GM23338 (cell line): ENCODE data around the gene FBXW7.

Source experiments
- CREB1 ChIP-seq: fragments of 250-450 bp; sonication (Bioruptor Pico); IDR thresholded peaks from 2 replicates; pipeline ENCODE4 v1.5.0; 2020; ENCODE audit warnings: low read depth, mild to moderate bottlenecking, moderate library complexity
- CTCF ChIP-seq, 2 experiments: fragments of 200-600 bp in 1 of 2; sonication (generic) in 1 of 2; conservative IDR thresholded peaks; 2 replicates each; pipeline versions ENCODE4 v1.5.1 to v1.6.1; 2016 to 2017; ENCODE audit warnings: antibody characterized with exemption in 2 of 2, low read depth in 2 of 2, mild to moderate bottlenecking in 2 of 2, moderate library complexity in 1 of 2
- ETS1 ChIP-seq: IDR thresholded peaks from 2 replicates; pipeline ENCODE4 v1.6.1; 2016; ENCODE audit warnings: antibody characterized with exemption
- EZH2 ChIP-seq: fragments of 200-600 bp; sonication (generic); IDR thresholded peaks from one replicate; pipeline ENCODE4 v1.8.0; 2017; ENCODE audit warnings: antibody characterized with exemption, mild to moderate bottlenecking, low read depth; ENCODE audit not compliant: unreplicated experiment
- EZH2phosphoT487 ChIP-seq: fragments of 200-600 bp; sonication (generic); IDR thresholded peaks from one replicate; pipeline ENCODE4 v1.8.1; 2018; ENCODE audit warnings: antibody characterized with exemption; ENCODE audit not compliant: unreplicated experiment
- JUNB ChIP-seq: IDR thresholded peaks from one replicate; pipeline ENCODE4 v1.6.1; 2016; ENCODE audit warnings: antibody characterized with exemption; ENCODE audit not compliant: unreplicated experiment
- NANOG ChIP-seq: IDR thresholded peaks from 2 replicates; pipeline ENCODE4 v1.6.1; 2016; ENCODE audit warnings: antibody characterized with exemption, borderline replicate concordance
- POLR2AphosphoS5 ChIP-seq: IDR thresholded peaks from 2 replicates; pipeline ENCODE4 v1.6.1; 2016; ENCODE audit warnings: antibody characterized with exemption, low read depth
- REST ChIP-seq: IDR thresholded peaks from one replicate; pipeline ENCODE4 v1.6.1; 2018; ENCODE audit warnings: antibody characterized with exemption; ENCODE audit not compliant: unreplicated experiment
- ZNF114 ChIP-seq: fragments of 250-450 bp; sonication (Bioruptor Pico); IDR thresholded peaks from 2 replicates; pipeline ENCODE4 v1.5.0; 2020; ENCODE audit warnings: mild to moderate bottlenecking, moderate library complexity
- ZNF331 ChIP-seq: fragments of 250-450 bp; sonication (Bioruptor Pico); IDR thresholded peaks from 2 replicates; pipeline ENCODE4 v1.5.0; 2020; ENCODE audit warnings: low read depth, mild to moderate bottlenecking, moderate library complexity
- ZNF462 ChIP-seq: fragments of 250-450 bp; sonication (Bioruptor Pico); IDR thresholded peaks from 2 replicates; pipeline ENCODE4 v1.5.0; 2020; ENCODE audit warnings: mild to moderate bottlenecking, moderate library complexity

- TF ChIP-seq ZNF331, result no peak
- no peak for TF ChIP-seq CTCF (conservative IDR thresholded peaks at IDR 0.05; ENCODE audit: low read depth in 2 of 2)
- no peak for TF ChIP-seq REST
- TF ChIP-seq EZH2phosphoT487, result no peak
- TF ChIP-seq POLR2AphosphoS5, result no peak
- no peak for TF ChIP-seq EZH2
- TF ChIP-seq JUNB, result no peak
- no peak for TF ChIP-seq CREB1 (CRISPR knock-in tag)
- TF ChIP-seq ETS1, result no peak
- TF ChIP-seq ZNF114 (CRISPR knock-in tag), result no peak
- no peak for TF ChIP-seq NANOG
- no peak for TF ChIP-seq ZNF462 (CRISPR knock-in tag)
Observed at GRCh38 chr4:152524427-152524826, 11.5 kb downstream of the FBXW7 start.
